BLaER1 (cell line): ENCODE results near the gene TMEM233.

ENCODE experiments used
- H3K27ac ChIP-seq: shearing (Covaris generic); formaldehyde crosslinking; 2 replicates; pipeline ENCODE4 v1.8.1; 2022
- H3K27me3 ChIP-seq: shearing (Covaris generic); formaldehyde crosslinking; 2 replicates; pipeline ENCODE4 v1.8.1; 2022
- H3K36me3 ChIP-seq: shearing (Covaris generic); formaldehyde crosslinking; 2 replicates; pipeline ENCODE4 v1.8.1; 2022
- H3K4me1 ChIP-seq: shearing (Covaris generic); formaldehyde crosslinking; 2 replicates; pipeline ENCODE4 v1.8.1; 2022
- H3K4me2 ChIP-seq: shearing (Covaris generic); formaldehyde crosslinking; 2 replicates; pipeline ENCODE4 v1.8.1; 2022
- H3K4me3 ChIP-seq: shearing (Covaris generic); formaldehyde crosslinking; 2 replicates; pipeline ENCODE4 v1.8.1; 2022
- H3K9ac ChIP-seq: shearing (Covaris generic); formaldehyde crosslinking; 2 replicates; pipeline ENCODE4 v1.8.1; 2022
- H3K9me3 ChIP-seq: shearing (Covaris generic); formaldehyde crosslinking; 2 replicates; pipeline ENCODE4 v1.8.1; 2022
- H4K20me1 ChIP-seq: shearing (Covaris generic); formaldehyde crosslinking; 2 replicates; pipeline ENCODE4 v1.8.1; 2022
- Cebpa-rat ChIP-seq: shearing (Covaris generic); IDR thresholded peaks from 2 replicates; pipeline ENCODE4 v1.8.1; 2022

TMEM233 gene

DNA sequence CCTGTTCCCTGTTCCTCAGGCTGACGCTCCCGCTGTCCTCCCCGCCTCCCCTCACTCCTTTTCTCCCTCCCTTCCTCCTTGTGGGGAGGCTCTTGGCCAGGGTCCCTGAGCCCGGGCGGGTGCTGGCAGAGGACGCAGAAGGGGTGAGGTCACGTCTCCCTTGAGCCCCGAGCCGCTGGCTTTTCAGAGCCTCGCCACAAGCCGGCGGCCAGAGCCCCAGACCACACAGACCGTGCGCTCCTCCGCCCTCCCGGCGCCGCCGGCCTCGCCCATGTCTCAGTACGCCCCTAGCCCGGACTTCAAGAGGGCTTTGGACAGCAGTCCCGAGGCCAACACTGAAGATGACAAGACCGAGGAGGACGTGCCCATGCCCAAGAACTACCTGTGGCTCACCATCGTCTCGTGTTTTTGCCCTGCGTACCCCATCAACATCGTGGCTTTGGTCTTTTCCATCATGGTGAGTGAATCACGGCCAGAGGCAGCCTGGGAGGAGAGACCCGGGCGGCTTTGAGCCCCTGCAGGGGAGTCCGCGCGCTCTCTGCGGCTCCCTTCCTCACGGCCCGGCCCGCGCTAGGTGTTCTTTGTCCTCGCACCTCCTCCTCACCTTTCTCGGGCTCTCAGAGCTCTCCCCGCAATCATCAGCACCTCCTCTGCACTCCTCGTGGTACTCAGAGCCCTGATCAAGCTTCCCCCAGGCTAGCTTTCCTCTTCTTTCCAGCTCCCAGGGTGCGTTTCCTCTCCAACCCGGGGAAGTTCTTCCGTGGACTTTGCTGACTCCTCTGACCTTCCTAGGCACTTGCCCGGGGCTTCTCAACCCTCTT, at the start of gene TMEM233:
TMEM233 (plus strand) TSS at position 197 of the 821 bp plus-strand sequence; CDS start at position 272, 75 bp downstream.
- Histone ChIP-seq H3K4me1 (peaks cover 5% of the 10 kb centered on the region; the same call in 1 of the 2 replicates), H4K20me1 (no peaks in the 10 kb centered on the region), H3K4me3 (no peak within 1 kb of the TSS), H3K9me3 (peaks cover 22% of the 10 kb centered on the region), H3K36me3 (no peaks in the 10 kb centered on the region), H3K9ac (no peak within 1 kb of the TSS), H3K27me3 (peaks cover 11% of the 10 kb centered on the region; the same call in 1 of the 2 replicates), H3K4me2 (no peak within 1 kb of the TSS), H3K27ac (no peak within 1 kb of the TSS)
- no peak for TF ChIP-seq Cebpa-rat

DNA sequence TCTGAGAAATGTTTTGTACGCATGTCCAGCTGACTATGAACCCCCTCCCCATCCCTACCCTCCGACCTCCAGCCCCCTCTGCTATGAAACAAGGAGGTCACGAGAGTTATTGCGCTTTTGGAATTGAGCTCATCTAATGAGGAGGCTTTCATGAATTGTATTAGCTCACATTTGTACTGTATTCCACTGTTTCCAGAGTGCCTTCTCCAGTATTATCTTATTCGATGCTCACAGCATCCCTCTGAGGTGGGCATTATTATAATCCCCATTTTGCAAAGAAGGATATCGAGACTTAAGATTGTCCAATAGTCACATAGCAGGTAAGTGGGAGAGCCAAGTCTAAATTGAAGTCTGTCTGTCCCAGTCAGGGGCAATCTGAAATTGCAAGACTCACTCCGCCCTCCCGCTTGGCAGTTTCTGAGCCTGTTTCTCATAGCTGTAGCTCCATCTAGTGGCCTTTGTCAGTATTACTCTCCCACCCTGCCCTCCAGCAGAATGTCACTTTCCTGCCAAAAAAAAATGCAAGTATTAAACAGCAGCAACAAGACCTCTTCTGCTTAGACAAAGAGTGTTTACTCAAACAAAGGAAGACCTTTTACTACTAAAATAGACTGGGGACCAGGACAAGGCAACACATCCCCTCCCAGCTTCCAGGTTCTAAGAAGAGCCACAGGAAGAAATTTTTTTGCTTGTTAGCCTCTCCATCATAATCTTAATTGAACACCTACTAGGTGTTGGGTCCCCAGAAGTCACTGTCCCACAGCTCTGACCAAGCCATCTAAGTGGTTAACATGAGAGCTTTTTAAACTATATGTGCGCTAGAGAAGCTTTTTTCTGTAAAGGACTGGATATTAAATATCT, 48.6 kb upstream of the TMEM233 start:
- no peaks in the 10 kb centered on the region for H3K27me3 ChIP-seq
- H4K20me1 ChIP-seq = no peaks in the 10 kb centered on the region
- H3K27ac ChIP-seq = no peak overlapping the region
- H3K36me3 ChIP-seq = no peaks in the 10 kb centered on the region
- TF ChIP-seq Cebpa-rat = no peak
- H3K4me1 ChIP-seq = no peaks in the 10 kb centered on the region
- no peak overlapping the region for H3K9ac ChIP-seq
- no peak overlapping the region for H3K4me2 ChIP-seq
- no peaks in the 10 kb centered on the region for H3K9me3 ChIP-seq
- no peak overlapping the region for H3K4me3 ChIP-seq

DNA sequence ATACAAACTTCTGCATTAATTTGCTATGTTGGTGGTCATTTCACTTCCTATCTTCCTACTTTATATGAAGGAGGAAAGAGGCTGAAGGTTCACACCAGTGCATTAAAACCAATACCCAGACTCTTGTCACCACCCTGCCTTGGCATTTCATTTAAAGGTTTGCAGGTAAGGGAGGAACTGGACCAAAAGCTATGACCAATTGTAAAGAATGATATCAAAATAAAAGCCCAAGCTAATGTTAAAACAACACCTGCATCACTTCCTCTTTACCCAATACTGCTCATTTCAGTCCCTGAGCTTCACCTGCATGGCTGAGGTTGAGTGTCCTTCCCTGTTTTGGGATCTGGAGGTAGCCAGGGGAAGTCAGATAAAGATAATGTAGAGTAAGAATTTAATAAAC, 47.2 kb upstream of the TMEM233 start:
- H3K4me1 ChIP-seq = no peaks in the 10 kb centered on the region
- no peak overlapping the region for H3K4me2 ChIP-seq
- H3K4me3 ChIP-seq = no peak overlapping the region
- no peaks in the 10 kb centered on the region for H3K9me3 ChIP-seq
- no peaks in the 10 kb centered on the region for H4K20me1 ChIP-seq
- no peak for TF ChIP-seq Cebpa-rat
- H3K27ac ChIP-seq = no peak overlapping the region
- H3K9ac ChIP-seq = no peak overlapping the region
- no peaks in the 10 kb centered on the region for H3K27me3 ChIP-seq
- no peaks in the 10 kb centered on the region for H3K36me3 ChIP-seq

DNA sequence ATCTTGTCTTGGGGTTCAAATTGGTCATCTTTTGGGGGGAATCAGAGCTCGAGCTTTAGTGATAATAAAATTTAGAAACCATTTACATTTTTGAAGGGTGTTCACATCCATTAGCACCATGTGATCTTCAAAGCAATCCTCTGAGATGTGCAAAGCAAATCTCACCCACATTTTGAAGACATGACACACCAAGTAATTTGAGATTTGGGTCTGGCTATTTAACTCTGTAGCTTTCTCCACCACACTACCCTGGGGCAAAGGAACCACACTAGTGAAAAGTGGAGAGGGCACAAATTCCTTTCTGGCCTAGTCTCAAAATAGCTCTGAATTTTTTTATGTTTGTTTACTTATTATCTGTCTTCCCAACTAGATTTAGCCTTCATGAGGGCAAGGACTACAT, 46.6 kb upstream of the TMEM233 start:
- no peaks in the 10 kb centered on the region for H4K20me1 ChIP-seq
- H3K27ac ChIP-seq = no peak overlapping the region
- H3K9ac ChIP-seq = no peak overlapping the region
- H3K36me3 ChIP-seq = no peaks in the 10 kb centered on the region
- H3K9me3 ChIP-seq = no peaks in the 10 kb centered on the region
- H3K4me1 ChIP-seq = no peaks in the 10 kb centered on the region
- TF ChIP-seq Cebpa-rat = no peak
- no peak overlapping the region for H3K4me2 ChIP-seq
- no peaks in the 10 kb centered on the region for H3K27me3 ChIP-seq
- no peak overlapping the region for H3K4me3 ChIP-seq

DNA sequence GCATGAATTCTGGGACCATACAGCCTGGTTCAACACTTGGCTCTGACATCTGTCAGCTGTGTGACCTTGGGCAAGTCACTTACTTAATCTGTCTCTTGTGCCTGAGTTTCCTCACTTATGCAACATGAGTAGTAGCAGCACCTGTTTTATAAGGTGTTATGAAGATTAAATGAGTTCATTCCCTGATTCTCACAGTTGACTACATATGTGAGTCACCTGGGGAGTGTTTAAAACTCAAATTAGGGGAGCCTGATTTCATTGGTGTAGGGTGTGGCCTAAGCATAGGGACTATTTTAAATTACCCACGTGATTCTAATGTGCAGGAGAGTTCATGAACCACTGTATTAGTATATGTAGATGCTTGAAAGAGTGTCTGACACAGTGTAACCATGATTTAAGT, 36.7 kb upstream of the TMEM233 start:
- no peak overlapping the region for H3K9ac ChIP-seq

DNA sequence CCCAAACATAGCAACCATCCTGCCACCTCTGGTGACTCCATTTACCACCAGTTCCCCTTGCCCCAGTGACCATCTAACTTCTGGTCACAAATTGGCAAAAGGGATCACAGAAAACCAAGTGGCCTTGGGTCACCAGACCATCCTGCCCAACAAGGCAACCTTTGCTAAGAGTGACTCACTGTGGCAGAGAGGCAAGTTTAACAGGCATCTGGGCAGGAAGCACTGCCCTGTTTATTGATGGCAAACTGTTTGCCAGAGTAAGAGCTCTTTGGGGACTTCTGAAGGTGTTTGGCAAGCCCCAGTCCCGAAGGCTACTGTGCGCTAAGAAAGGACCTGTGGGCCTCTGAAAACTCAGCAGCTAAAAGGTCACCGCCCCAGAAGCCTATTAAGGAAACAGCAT, 28.2 kb upstream of the TMEM233 start:
- H3K4me1 ChIP-seq = no peaks in the 10 kb centered on the region
- no peak overlapping the region for H3K4me2 ChIP-seq
- H4K20me1 ChIP-seq = no peaks in the 10 kb centered on the region
- no peaks in the 10 kb centered on the region for H3K9me3 ChIP-seq
- no peak overlapping the region for H3K9ac ChIP-seq
- H3K27me3 ChIP-seq = no peaks in the 10 kb centered on the region
- no peaks in the 10 kb centered on the region for H3K36me3 ChIP-seq
- H3K27ac ChIP-seq = no peak overlapping the region
- H3K4me3 ChIP-seq = no peak overlapping the region
- no peak for TF ChIP-seq Cebpa-rat

More for the DNA sequence above, 36.7 kb upstream of the TMEM233 start:
- H3K27ac ChIP-seq = no peak overlapping the region
- no peak overlapping the region for H3K4me3 ChIP-seq
- H3K27me3 ChIP-seq = no peaks in the 10 kb centered on the region
- H3K9me3 ChIP-seq = no peaks in the 10 kb centered on the region
- H3K36me3 ChIP-seq = no peaks in the 10 kb centered on the region
- no peaks in the 10 kb centered on the region for H4K20me1 ChIP-seq
- no peaks in the 10 kb centered on the region for H3K4me1 ChIP-seq
- H3K4me2 ChIP-seq = no peak overlapping the region
- no peak for TF ChIP-seq Cebpa-rat

DNA sequence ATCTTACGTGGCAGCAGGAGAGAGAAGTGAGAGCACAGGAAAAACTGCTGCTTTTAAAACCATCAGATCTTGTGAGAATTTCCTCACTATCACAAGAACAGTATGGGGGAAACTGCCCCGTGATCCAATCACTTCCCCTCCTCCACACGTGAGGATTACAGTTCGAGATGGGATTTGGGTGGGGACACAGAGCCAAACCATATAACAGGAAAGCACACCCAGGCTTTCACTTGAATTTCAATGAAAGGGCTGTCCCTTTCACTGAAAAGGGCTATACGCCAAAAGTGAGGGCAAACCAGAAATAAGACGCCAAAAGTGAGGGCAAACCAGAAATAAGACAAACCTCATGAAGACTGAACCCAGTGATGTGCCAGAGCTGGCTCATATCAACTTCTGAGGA, 22.8 kb upstream of the TMEM233 start:
- H3K4me2 ChIP-seq = no peak overlapping the region
- no peak for TF ChIP-seq Cebpa-rat

DNA sequence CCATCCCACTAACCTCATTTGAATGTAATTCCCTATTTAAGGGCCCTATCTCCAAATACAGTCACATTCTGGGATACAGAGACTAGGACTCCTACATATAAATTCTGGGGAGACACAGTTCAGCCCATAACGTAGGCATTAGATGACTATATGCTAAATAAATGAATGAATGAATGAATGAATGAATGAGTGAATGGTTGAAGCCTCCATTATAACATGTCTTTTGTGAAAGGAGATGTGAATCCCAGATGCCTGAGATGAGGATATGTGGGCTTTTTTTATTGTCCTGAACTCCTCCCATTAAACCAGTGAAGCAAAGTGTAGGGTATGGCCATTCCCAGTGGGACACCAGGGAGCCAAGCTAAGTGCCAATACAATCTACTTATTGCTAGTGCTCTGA, 20.5 kb upstream of the TMEM233 start:
- TF ChIP-seq Cebpa-rat = no peak
- H3K4me1 ChIP-seq = no peaks in the 10 kb centered on the region
- H3K9ac ChIP-seq = no peak overlapping the region
- H3K27ac ChIP-seq = no peak overlapping the region
- no peak overlapping the region for H3K4me3 ChIP-seq
- no peak overlapping the region for H3K4me2 ChIP-seq
- H3K27me3 ChIP-seq = no peaks in the 10 kb centered on the region
- H3K36me3 ChIP-seq = no peaks in the 10 kb centered on the region
- H4K20me1 ChIP-seq = no peaks in the 10 kb centered on the region
- no peaks in the 10 kb centered on the region for H3K9me3 ChIP-seq

More for the DNA sequence above, 22.8 kb upstream of the TMEM233 start:
- Histone ChIP-seq H3K27me3 (no peaks in the 10 kb centered on the region), H3K9me3 (no peaks in the 10 kb centered on the region), H3K9ac (no peak overlapping the region), H3K36me3 (no peaks in the 10 kb centered on the region), H3K27ac (no peak overlapping the region), H3K4me3 (no peak overlapping the region), H3K4me1 (no peaks in the 10 kb centered on the region), H4K20me1 (no peaks in the 10 kb centered on the region)

DNA sequence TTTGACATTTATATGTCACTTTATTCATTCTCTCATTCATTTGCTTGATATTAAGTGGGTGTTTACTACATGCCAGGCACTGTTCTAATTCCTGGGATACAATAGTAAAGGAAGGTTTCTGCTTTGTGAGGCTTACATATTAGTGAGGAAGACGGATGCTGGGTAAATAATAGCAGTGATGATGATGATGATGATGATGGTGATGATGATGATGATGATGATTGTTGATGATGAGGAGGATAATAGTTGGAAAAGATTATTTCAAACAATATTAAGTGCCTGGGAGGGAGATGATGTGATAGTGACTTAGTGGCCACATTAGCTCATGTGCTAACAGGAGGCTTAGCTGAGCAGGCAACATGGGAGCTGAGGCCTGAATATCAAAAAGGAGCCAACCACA, 19.3 kb upstream of the TMEM233 start:
- Histone ChIP-seq H3K4me3 (no peak overlapping the region), H3K27ac (no peak overlapping the region), H3K27me3 (no peaks in the 10 kb centered on the region), H3K9me3 (no peaks in the 10 kb centered on the region), H3K36me3 (no peaks in the 10 kb centered on the region), H3K9ac (no peak overlapping the region), H3K4me2 (no peak overlapping the region), H4K20me1 (no peaks in the 10 kb centered on the region), H3K4me1 (no peaks in the 10 kb centered on the region)
- no peak for TF ChIP-seq Cebpa-rat
